Brain microvascular endothelial cell (primary cell): ENCODE data around the gene GRID1.

ENCODE experiments used
- DNase-seq: peaks from one replicate; pipeline ENCODE4 v3.0.0-alpha.2; 2020
- H3K27ac ChIP-seq: fragments of 250-450 bp; sonication (Bioruptor Pico); 2 replicates; pipeline ENCODE4 v1.5.1; 2020; ENCODE audit warnings: mild to moderate bottlenecking, moderate library complexity
- H3K27me3 ChIP-seq: fragments of 250-450 bp; sonication (Bioruptor Pico); replicated peaks from 2 replicates; pipeline ENCODE4 v1.5.1; 2020; ENCODE audit warnings: mild to moderate bottlenecking
- H3K36me3 ChIP-seq: fragments of 250-450 bp; sonication (Bioruptor Pico); replicated peaks from 2 replicates; pipeline ENCODE4 v1.5.1; 2020; ENCODE audit warnings: mild to moderate bottlenecking
- H3K4me3 ChIP-seq: 2 replicates; pipeline ENCODE4 v1.5.1; 2011; ENCODE audit warnings: low read depth, mild to moderate bottlenecking, control low read depth, low read length, moderate library complexity
- CTCF ChIP-seq: IDR thresholded peaks from 2 replicates; pipeline ENCODE4 v1.5.1; 2011; ENCODE audit warnings: low read depth, mild to moderate bottlenecking, moderate library complexity, low read length, control low read depth, inconsistent platforms; ENCODE audit errors: missing control alignments
- in situ Hi-C: cut with HindIII; loops from 2 replicates; pipeline ENCODE4 v1.10.0; 2017; ENCODE audit warnings: low sequenced_read_pairs, low pct_ligation_motif_present

The GRID1 gene

DNA sequence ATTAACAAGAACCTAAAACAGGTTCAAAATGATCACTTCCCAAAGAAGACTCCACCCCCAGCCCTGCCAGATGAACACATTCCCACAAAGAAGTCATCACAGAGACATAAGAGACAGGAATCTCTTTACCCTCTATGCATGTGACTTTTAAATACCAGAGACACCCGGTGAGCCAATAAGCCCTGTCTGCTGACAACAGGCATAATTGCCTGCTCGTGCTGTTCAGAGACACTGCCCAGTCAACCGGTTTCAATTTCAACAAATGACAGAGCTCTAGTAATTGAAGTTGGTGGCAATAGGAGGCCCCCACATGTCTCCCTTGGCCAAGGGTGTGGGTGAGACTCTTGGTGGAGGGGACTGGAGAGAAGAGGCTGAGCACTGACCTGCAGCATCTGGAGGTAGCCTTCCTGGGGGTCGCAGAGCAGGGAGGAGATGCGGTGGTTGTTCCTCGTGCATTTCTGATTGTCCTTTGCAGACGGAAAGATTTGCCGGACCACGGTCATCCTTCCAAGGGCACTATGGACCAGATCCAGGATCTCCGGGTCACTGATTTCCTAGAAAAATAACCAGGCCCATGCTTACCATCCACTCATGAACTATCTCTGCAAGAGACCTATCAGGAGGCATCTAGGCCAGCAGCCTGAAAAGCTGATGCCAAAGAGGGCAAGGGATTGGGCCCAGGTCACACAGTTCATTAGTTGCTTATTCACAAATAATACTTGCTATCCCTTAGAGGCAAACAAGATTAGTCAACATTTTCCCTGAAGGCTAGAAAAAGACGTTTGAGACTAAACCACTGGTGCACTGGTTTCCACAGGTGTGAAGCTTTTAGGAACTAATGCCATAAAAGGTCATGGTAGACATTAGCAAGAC is 497.7 kb downstream of the GRID1 start:
- TF ChIP-seq CTCF = no peak
- Histone ChIP-seq H3K27me3 (no peaks in the 10 kb centered on the region), H3K36me3 (no peaks in the 10 kb centered on the region), H3K4me3 (no peak overlapping the region), H3K27ac (no peak overlapping the region)
- DNase-seq = no peak
- in situ Hi-C loops = no loop called here

GRCh38 chr10:85864868-85865526 is 501.6 kb downstream of the GRID1 start:
- Histone ChIP-seq H3K4me3 (no peak overlapping the region), H3K36me3 (no peaks in the 10 kb centered on the region), H3K27ac (no peak overlapping the region), H3K27me3 (no peaks in the 10 kb centered on the region)
- DNase-seq = no peak
- no peak for TF ChIP-seq CTCF
- in situ Hi-C loops = no loop called here

GRCh38 chr10:85864173-85864549 is 502.4 kb downstream of the GRID1 start:
- H3K4me3 ChIP-seq = no peak overlapping the region
- no peak for DNase-seq
- no peak for TF ChIP-seq CTCF
- in situ Hi-C loops = no loop called here
- no peak overlapping the region for H3K27ac ChIP-seq
- H3K36me3 ChIP-seq = no peaks in the 10 kb centered on the region
- no peaks in the 10 kb centered on the region for H3K27me3 ChIP-seq

- DNase-seq = no peak
- Histone ChIP-seq H3K36me3 (no peaks in the 10 kb centered on the region), H3K27ac (no peak overlapping the region), H3K27me3 (no peaks in the 10 kb centered on the region), H3K4me3 (no peak overlapping the region)
- in situ Hi-C loops = no loop called here
- TF ChIP-seq CTCF = no peak
Measured at GRCh38 chr10:85863301-85864172, 503.1 kb downstream of the GRID1 start.

DNA sequence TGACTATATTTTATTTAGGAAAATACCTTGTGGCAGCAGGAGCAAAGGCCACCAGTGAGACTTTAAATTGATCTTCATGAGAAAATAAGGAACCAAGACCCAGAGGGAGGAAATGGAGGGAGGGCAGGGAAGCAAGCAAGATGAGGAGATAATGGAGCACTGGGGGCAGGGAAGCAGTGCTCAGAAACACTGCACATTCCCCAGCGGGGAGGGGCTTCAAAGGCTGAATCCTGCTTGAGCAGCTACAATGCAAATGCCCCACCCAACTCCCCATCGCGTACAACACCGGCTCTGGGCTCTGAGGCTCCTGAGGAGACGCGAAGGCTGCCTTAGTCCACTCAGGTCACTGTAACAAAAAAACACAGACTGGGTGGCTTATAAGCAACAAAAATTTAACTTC is 503.8 kb downstream of the GRID1 start:
- Histone ChIP-seq H3K27ac (no peak overlapping the region), H3K36me3 (no peaks in the 10 kb centered on the region), H3K4me3 (no peak overlapping the region), H3K27me3 (no peaks in the 10 kb centered on the region)
- in situ Hi-C loops = no loop called here
- DNase-seq = no peak
- TF ChIP-seq CTCF = no peak
